ENCODE measurements around the gene ACADL.

ACADL gene

DNA sequence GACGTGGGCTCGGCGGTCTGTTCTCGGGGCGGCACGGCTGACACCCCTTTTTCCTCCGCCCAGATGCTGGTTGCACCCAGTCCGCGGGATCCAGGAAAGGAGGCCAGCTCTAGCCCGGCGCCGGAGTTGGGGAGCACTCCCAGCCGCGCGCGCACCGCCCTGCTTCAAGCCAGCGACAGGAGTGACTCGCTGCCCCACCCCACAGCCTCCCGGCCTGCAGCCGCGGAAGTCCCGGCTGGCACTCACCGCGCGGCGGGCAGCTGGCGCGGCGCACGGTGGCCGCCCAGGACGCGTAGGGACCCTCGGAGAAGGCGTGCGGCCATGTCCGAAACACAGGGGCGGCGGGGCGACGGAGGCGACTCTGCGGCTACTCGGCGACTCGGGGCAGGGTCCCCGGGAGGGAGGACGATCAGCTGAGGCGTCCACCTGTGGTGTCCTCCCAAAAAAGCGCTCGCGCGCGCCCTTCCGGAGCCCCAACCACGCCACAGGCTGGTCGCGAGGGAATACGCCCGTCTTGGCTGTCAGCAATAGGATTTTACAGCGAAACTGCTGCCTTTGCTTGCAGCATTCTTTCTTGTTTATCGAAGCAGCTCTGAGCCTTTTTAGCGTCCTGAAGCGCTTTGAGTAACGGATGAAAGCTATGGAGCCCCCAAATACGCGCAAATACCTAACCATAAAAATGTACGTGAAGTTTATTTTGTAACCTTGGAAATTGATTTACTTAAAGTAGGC lies at the start of gene ACADL:
Gene ACADL (minus strand): TSS at position 507 of the 732 bp plus-strand sequence. CDS start 184 bp downstream, at position 323.
- DNase-seq: peak; percentile 57

DNA sequence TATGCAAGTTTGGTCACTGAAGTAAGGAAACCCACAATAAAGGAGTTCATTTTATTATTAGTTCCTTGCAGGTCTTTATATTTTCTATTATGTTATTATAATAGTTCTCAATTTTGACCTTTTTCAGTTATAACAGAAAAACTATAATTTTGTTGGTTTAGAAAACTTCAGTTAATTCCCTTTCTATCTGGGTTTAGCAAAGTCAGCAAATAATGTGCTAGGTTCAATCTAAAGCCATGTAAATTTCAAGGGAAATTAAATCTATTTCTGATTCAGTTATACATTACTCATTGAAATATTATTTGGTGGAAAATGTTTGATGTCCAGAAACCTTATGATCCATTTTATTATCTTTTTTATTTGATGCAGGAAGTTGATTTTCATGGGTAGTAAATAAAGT lies 46.1 kb upstream of the ACADL start:
- DNase-seq: no peak

DNA sequence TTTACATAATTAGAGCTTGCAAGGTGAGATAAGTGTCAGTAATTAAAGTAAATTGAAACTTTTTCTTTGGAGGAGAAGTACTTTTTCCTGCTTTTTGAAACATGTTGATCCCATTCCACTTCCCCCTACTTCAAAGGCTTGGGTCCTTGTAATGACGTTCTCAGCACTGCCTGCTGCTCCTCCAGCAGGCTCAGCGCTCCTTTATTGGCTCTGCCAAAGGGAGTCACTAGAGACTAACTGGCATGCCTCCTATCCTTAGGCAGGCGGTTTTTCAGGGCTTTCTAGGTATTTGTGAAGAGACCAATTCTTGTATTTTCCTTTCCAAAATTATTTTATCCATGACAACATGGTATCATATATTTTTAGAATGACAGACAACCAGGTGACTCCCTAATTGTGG lies 43.9 kb upstream of the ACADL start:
- no peak for DNase-seq

DNA sequence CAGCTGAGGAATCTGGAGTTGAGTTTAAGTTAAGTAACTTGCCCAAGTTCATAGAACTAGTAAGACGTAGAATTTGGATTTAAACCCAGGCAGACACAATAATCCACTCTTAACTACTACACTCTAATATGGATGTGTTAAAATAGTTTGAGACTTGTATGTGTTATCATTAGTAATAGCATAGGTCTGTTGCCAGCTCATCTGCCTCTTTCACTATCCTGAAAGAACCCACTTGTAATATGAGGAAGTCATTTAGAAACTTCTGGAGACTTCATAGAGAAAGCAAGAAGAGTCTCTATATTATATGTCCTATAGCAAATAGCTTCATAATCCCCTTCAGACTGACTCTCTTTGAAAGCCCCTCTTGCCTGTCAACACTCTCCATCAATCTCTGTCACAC lies 43.0 kb upstream of the ACADL start:
- DNase-seq: no peak

DNA sequence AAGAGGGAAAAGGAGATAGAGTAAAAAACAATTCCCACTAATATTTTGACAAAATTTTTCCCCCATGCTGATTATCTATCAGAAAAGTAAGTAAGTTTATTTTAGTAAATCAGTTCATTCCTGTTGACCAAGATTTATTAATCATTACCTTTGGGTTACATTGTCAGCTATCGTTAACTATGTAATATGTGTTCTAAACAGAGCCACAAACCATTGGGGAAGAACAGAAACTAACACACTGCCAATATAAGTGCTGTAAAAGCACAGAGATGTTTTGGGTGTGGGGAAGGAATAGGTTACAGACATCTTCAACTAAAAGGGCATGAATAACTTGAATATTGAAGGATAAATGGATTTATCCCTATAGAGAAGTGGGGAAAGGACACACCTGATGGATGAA lies 42.5 kb upstream of the ACADL start:
- DNase-seq: no peak

DNA sequence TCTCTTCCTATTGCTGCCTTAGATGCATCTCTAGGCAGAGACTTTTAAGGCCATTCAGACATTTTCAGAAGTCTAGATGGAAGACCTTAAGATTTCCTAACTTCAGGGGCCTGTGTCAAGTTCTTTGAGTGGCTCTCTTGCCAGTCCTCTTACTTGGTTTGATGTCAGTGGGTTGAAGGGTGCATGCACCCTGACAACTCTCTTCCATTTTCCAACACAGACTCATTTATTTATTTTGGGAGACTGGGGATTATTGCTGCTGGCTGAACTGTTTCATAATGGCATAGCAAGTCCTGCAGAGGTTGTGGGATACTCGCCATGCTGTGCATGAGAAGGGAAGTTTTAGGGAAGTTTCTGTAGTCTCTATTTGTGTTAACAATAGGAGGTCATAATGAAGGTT lies 39.0 kb upstream of the ACADL start:
- DNase-seq: no peak

DNA sequence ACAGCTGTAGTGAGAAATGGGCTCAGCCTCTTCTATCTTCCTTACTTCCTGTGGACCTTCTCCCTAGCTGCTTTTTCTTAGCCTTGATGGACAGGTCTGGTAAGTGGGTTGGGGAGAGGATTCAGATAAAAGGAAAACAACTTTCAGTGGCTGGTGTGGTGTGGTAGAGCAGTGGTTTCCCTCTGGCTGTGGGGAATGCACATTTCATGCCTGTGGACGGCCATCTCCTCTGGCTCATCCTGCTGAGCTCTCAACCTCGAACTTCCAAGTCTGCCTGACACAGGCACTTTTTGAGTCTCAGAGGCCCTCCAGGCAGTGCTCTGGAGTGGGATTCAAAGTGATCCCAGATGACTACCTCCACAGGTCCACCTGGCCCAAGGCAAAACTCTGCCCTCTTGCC lies 38.6 kb upstream of the ACADL start:
- DNase-seq: no peak

DNA sequence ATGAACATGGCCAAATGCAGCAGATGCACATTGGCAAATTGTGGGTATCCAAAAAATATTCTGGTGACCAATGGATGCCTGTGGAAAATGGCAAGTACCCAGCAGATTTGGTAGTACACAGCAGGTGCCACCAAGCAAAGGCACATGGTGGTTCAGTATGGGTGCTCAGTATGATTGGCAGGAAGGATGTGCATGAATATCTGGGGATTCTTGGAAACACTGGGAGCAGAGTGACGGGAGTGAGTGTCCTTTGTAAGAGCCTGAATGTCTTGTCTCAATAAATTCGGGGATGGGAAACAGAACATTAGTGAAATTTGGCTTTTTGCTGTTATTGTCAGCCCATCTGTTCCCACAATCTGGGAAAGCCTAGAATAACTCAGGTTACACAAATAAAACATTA lies 36.8 kb upstream of the ACADL start:
- no peak for DNase-seq

DNA sequence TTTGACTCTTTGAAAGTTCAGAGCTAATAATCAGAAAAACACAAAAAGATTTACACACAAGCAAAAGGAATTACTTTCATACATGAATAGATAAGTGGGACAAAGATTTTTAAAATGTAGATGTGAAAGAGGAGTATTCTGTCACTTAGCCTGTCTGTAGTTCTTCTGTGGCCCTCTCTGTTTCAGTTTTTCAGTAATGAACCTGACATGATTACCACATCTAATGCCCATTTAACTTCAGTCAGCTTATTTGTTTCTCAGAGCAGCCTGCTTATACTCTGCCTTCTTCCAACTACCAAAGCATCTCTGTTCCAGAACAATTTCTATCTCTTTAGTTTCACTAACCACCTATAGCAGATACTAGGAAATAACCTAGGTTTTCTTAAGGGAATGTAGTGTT lies 34.4 kb upstream of the ACADL start:
- no peak for DNase-seq

DNA sequence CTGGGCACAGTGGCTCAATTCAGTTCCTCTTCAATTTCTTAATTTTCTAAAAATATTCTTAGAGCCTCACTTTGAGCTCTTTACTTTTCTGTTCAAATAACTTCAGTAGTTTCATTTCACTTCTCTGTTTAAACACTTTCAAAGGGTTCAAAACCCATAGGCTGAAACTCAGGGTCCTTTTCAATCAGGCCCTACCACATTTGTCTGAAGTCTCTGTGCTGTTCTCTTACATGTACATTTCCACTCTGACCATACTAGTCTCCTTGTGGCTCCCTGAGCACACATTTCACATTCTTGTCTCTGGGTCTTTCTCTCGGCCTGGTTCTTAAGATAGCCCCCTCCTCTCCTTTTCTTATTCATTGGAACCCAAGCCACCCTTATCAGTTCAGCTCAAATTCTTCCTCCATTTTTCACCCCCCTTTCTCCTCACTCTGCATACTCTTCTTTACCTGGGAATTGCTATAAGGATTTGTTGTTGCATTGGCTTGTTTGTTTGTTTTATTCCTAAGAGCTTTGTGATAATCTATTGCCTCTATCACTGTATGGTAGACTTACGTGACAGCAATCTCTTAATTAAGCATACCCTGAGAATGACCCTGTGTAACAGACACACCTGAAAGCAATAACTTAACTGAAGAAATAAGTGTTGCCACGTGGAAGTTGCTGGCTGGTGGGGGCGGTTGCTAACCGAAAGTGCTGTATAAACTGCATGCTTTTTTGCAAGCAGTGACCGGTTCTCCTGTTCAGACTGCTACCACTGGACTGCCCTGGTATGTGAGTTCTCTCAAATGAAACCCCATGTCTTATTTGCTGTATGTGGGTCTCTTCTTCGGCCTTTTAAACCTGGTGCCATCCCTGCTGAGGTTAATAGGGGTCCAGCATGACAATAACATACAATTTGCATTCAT lies 27.7 kb upstream of the ACADL start:
- DNase-seq: no peak

DNA sequence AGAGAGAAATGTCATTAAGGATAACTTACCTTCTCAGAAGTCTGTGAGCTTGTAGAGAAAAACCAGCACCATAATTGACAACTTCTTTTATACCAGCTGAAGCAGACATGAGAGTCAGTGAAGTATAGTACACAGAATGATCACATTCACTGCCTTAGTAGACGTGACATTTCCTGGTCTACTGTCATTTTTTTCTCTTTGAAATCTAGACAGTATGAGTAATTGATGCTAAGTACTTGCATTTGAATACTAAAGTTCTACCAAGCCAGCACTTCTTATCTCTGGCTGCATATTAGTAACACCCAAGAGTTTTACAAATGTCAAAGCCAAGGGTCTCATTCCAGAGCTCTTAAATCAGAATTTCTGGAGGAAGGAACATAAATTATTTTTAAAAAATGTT lies 25.4 kb upstream of the ACADL start:
- no peak for DNase-seq

DNA sequence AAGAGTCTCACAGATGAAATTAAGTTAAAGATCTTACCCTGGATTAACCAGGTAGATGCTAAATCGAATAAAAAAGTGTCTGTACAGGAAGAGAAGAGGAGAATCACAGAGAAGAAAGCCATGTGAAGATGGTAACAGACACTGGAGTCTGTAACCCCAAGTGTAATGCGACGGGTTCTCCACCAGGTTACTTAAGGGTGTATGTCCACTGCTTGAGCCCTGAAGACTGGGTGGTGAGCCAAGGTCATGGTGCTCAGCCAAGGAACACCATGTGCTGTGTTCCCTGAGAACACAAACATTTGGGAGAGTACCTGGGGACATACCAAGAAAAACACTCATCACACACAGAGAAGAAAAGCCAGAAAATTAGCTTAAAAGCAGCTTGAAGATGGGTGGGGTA lies 8.2 kb upstream of the ACADL start:
- no peak for DNase-seq

DNA sequence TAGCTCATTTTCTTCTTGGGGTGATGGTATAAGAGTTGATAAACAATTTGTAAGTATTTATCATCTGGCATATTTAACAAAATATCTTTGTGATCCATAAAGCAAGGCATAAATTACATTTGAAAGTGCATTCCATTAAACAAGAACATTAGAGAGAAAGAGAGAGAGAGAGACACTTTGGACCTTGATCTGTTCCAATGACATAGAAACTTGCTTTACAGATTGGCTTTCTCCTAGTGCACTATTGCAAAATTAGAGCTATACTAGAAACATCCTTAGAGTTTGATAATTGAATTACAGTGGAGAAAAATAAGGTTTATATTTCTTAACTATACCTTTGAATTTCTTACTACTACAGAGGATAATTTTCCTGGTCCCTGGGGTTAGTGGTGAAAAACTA lies 5.7 kb upstream of the ACADL start:
- no peak for DNase-seq

DNA sequence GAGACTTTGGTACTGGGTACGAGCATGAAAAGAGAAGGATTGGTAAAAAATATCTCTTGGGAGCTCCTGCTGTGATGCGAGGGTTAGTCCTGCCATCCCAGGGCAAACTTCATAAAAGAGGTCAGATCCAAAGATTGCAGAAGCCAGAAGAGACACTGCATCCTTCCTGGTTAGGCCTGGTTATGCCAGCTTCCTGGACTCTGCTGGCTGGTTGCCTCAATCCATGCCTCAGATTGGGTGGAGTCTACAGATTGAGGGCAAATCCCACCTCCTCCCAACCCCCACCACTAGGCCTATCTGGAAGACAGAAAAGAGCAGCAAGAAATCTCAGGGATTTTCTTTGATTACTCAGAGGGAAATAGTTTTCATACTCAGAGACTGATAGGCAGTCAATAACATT lies 5.3 kb upstream of the ACADL start:
- no peak for DNase-seq

DNA sequence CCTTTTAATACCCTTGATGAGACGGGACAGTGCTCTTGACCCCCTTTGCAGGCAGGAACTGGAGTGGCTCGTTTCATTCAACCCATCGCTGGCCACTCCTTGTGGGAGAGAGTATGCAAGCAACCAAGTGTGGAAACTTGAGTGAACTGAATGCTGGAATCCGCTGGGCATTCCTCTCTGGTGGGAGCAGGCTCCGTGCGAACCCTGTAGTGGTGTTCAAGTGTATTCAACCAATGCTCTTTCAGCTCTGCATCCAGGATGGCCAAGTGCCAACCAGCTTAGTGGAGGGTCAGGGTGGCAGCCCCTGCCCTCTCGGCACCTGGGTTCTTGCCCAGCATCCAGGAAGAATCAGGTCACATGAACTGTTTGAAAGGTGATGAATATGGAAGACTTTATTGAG lies 3.3 kb upstream of the ACADL start:
- DNase-seq: no peak

DNA sequence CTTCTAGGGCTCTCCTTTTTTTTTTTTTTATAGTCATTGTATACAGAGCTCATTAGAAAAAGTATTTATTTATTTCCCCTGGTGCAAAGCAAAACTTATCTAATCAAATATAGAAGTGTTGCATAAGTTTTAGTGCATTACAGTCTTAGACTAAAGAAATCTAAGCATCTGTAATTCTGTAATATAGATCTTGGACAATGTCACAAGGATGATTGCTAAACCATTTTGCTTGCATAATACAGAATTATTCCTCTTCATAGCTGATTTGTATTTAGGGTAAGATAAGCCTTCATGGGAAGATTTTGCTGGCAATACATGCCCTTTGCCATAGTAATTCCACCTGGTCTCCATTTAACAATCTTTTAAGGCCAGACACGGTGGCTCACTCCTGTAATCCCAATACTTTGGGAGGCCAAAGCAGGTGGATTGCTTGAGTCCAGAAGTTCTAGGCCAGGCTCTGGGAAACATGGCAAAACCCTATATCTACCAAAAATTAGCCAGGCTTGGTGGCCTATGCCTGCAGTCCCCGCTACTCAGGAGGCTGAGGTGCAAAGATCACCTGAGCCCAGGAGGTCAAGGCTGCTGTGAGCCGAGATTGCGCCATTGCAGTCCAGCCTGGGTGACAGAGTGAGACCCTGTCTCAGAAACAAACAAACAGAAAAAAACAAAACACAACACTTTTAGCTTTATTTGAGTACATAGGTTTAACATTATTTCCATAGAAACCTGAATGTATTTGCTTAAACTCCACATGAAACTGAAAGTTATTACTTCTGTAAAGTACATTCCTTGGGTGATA lies 2.2 kb upstream of the ACADL start:
- no peak for DNase-seq

DNA sequence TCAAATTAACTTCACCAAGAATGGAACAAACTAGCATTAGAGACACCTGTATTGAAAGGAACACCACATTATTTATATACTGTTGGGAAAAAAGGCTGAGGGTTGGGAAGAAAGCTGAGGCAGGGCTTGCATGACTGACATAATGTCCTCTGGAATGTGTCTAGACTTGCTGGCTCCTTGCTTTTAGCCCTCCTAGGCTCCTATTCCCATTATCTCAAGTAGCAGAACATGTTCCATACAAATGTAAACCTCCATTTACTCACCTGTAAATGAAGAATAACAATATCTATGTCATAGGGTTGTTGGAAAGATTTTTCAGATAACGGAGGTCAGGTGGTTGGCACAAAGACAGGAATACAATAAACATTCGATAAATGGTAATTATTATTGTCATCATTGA lies 976 bp upstream of the ACADL start:
- DNase-seq: no peak

DNA sequence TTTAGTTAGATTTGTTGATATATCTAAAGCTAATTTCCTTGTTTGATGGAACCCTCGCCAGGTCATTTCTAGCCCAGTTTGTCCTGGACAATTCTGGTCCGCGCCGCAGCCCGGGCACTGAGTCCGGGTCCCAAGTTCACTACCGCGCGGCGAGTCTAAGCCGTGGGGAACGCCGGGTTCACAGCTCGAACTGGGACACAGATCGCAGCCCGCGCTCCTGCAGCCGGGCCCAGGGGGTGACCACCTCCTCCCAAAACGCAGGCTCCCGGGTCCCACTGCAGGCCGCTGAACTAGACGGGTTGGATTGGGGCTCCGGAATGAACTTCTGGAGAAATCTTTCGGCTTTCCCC lies 681 bp downstream of the ACADL start:
- no peak for DNase-seq

DNA sequence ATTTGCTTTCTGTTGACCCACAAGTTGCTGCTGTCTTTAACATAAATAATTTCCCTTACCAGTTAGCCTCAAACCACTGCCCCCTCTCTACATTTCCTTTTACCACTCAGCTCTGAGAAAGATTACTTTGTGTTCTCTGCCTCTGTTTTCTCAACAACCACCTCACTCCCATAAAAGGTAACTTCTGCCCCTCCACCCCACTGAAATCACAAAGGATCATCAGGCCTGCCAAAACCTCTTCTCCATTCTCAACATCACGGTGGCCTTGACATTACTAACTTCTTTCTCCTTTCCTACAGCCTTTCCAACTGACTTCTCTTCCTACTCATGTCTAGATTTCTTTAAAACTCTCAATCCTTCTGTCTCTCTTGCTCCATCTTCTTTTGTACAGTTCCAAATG lies 10.1 kb downstream of the ACADL start:
- DNase-seq: no peak

DNA sequence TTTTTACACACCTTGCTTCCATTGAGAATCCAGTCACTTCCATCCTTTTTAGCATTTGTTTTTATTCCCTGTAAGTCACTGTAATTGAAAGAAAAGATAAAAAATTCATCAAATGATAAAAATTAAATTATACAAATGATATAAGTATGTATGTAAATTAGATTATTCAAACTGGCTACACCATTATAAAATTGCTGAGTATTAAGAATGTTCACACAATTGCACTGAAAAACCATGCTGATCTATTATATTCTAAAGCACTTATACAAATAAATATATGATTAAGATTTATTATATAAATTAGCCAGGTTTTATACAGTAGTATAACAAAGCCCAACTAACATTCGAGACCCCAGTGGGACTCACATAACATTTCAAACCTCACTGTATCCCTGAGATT lies 15.1 kb downstream of the ACADL start:
- DNase-seq: no peak

DNA sequence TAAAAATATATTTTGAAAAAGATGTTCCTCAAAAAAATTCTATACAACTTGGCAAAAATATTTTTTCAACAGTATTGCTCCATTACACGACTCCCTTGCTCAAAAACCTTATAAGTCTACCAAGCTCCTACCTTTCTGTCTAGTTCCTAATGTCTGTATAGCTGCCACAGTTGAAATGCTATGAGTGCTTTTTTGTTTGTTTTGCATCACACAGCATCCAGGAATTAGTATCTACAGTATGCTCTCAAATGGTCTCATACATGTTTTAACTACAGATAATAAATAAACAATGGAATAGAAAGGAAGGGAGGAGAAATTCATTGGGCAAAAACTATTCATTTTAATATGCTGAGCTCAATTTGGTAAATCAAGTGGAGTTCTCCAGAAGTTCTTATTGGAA lies 17.3 kb downstream of the ACADL start:
- no peak for DNase-seq

DNA sequence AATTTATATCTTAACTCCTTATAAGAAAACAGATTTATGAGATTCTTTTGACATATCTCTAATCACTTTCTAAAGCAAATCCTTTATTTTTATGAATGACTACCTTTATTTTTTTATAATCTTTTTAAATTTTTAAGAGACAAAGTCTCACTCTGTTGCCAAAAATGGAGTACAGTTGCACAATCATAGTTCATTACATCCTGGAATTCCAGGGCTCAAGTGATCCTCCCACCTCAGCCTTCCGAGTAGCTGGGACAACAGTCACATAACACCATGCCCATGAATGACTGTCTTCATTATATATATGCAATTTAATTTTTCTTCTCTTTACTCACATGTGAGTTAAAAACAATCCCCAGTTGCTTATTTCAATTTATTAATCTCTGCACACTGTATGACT lies 21.7 kb downstream of the ACADL start:
- DNase-seq: no peak

DNA sequence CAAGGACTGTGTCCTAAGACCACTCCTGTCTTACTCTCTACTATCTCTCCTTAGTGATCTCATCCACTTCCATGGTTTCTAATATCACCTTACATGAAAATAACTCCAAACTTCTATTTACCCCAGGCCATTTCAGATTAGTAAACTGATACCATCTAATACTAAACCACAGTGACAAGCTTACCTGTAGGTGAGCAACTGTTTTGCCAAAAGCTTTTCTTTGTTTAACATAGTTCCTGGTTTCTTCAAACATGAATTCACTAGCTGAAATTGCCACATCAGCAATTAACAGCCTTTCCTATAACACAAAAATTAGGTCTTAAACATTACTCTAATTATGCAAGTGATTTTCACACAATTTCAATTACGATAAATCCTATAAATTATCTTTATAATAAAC lies 22.1 kb downstream of the ACADL start:
- no peak for DNase-seq

DNA sequence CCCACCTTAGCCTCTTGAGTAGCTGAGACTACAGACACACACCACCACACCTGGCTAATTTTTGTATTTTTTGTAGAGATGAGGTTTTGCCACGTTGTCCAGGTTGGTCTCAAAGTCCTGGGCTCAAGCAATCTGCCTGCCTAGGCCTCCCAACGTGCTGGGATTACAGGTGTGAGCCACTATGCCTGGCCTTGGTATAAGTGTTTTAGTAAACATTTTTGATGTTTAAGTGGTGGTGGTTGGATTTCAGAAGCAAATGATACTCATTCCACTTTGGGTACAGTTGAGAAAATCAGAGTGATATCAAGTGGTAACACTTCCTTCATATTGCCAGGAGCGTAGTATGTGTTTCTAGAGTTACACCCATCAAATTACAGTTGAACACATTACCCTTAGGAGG lies 25.4 kb downstream of the ACADL start:
- DNase-seq: no peak

All from activated CD8-positive, alpha-beta memory T cell treated with anti-CD3 and anti-CD28 coated beads for 24 hours (primary cell).